Gastroesophageal sphincter (tissue), 3 donors: ENCODE measurements around the gene BCL6.

Experiments
- EP300 ChIP-seq: sonication (generic); formaldehyde crosslinking; IDR thresholded peaks from one replicate; pipeline ENCODE4 v1.6.1; 2017; ENCODE audit warnings: antibody characterized with exemption, mild to moderate bottlenecking
- POLR2A ChIP-seq, 2 donors: fragments of 450-650 bp; IDR thresholded peaks; one replicate each; pipeline ENCODE4 v1.6.1; 2017; ENCODE audit warnings: antibody characterized with exemption in 2 of 2, mild to moderate bottlenecking in 2 of 2, moderate library complexity in 1 of 2
- POLR2AphosphoS5 ChIP-seq: sonication (generic); formaldehyde crosslinking; IDR thresholded peaks from one replicate; pipeline ENCODE4 v1.6.1; 2017; ENCODE audit warnings: antibody characterized with exemption
- TF ChIP-seq, protein P1 (sequence below), 4 experiments: fragments of 200-600 bp in 2 of 4; fragments of 450-650 bp in 2 of 4; sonication (generic) in 1 of 4; IDR thresholded peaks; one replicate each; pipeline ENCODE4 v1.5.1; 2017 to 2019; ENCODE audit warnings: antibody characterized with exemption in 4 of 4, mild to moderate bottlenecking in 2 of 4, moderate library complexity in 2 of 4

DNA sequence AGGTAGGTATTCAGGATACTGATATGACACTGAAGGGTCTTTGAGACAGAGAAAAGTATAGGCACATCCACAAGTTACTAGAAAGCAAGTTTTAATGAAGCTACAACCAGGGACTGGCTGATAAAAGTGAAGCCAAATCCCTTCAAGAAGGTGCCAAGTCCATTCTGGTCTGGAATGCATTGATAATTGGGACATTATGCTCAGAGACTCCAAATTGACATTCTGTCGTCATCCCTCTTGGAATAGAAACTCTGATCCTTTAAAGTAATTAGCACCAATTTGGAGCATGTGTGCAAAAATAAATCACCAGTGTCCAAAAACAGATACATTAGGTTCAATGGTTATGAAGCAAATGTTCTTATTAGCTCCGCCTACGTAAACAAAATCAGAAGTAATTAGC is 47.3 kb upstream of the BCL6 start:
- TF ChIP-seq, protein P1, sequence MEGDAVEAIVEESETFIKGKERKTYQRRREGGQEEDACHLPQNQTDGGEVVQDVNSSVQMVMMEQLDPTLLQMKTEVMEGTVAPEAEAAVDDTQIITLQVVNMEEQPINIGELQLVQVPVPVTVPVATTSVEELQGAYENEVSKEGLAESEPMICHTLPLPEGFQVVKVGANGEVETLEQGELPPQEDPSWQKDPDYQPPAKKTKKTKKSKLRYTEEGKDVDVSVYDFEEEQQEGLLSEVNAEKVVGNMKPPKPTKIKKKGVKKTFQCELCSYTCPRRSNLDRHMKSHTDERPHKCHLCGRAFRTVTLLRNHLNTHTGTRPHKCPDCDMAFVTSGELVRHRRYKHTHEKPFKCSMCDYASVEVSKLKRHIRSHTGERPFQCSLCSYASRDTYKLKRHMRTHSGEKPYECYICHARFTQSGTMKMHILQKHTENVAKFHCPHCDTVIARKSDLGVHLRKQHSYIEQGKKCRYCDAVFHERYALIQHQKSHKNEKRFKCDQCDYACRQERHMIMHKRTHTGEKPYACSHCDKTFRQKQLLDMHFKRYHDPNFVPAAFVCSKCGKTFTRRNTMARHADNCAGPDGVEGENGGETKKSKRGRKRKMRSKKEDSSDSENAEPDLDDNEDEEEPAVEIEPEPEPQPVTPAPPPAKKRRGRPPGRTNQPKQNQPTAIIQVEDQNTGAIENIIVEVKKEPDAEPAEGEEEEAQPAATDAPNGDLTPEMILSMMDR (IDR thresholded peaks at IDR 0.05), result no peak
- TF ChIP-seq POLR2AphosphoS5 (no peak), POLR2A (IDR thresholded peaks at IDR 0.05) (no peak), EP300 (no peak)
